NOMO-1 treated with dmso at 0.1 percent for 144 hours (cell line): Measurements from ENCODE around the gene PHF21A.

ENCODE experiments used
- DNase-seq: peaks from one replicate; lab custom pipeline; 2025; ENCODE audit not compliant: unreplicated experiment; lab: John Stamatoyannopoulos, UW

The PHF21A gene

DNA sequence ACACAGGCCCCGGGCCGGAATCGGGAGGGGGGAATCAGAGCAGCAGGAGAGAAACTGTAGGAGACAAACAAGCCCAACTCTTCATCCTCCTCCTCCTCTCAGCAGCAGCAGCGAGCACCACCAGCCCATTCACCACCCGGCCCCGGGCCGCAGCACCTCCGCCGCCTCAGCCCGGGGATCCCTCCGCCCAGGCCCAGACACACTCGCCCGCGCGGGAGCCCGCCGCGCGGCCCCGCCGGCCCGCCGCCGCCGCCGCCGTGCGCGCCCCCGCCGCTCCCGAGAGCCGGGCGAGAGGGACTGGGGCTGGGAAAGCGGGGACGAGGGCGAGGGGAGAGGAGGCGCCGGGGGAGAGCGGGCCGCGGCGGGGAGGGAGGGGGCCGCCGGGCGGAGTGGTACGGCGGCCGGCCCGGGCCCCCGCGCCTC, at the start of gene PHF21A:
TSS of gene PHF21A (minus strand) at position 154 of the 423 bp plus-strand sequence. CDS start 37,235 bp downstream, outside the sequence.
- DNase-seq: peak; percentile 82

DNA sequence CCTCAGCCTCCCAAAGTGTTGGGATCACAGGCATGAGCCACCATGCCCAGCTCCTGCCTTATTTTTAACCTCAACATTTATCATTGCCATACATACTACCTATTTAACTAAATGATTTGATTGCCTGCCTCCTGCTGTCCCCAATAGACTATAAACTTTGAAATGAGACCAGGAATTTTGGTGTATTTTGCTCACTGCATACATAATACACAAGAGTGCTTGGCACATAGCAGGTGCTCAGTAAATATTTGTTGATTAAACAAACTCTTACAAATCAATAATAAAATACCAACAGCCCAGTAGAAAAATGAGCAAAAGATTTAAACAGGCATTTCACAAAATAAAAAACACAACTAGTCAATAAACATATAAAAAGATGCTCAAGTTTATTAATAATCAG, 49.5 kb upstream of the PHF21A start:
- DNase-seq: no peak

DNA sequence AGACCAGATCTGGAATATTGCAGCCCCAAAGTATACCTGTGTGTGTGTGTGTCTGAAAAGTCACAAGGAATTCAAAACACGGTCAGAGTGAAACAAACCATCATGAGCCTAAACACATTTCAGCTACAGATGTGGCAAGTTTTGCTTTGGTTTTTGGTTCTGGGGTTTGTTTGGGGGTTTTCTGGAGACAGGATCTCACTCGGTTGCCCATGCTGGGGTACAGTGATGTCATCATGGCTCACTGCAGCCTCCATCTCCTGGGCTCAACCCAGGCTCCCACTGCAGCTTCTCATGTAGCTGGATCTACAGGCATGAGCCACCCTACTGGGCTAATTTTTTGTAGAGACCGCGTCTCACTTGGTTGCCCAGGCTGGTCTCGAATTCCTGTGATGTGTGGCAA, 41.4 kb upstream of the PHF21A start:
- DNase-seq: no peak

DNA sequence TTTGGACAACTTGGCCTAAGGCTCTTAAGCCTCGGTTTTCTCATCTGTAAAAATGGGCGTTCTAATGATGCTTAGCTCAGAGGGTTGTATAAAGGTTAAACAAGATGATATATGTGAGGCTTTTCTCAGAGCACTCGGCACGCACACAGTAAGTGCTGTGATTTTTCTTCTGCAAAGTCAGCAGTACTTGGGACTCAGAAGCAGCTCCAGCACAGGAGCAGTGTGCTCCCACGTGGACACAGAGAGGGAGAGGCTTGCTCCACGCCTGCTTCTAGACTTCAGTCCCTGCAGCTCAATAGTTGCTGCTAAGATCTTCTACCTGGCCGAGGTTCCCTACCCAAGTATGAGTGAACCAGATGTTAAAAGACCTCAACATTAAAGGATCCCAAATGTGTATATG, 39.9 kb upstream of the PHF21A start:
- DNase-seq: no peak

DNA sequence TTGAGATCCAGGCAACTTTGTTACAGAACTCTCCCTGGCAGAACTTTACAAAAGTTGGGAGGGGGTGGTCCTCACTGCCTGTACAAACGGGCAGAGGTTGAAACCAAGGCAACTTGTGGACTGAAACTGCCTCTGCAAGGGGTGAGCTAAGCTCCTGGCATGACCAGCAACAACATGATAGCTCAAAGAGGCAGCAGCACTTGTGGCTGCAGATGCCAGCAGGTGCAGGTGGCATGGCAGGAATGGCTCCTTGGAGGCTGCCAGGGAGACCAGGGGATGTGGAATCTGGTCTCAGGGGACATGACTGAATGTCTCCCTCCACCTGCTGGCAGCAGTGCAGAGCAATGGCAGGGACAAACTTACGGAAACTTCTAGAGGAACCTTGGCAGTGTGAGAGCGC, 38.8 kb upstream of the PHF21A start:
- no peak for DNase-seq

DNA sequence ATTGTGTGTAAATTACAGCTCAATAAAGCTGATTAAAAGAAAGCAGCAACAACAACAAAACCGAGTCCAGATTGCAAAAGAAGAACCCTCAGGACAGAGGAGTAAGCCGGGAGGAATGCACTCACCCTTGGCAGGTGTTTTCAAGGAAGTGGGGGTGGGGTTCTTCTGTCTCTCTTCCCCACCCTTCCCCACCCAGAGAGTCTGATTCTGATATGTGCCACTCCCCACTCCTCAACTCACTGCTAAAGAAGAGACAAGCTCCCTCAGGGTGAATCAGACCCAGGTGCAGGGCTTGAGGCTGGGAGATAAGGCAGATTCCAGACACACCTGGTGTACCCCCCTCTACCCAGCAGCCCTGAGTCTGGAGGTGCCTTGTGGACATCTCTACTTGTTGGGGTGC, 38.4 kb upstream of the PHF21A start:
- no peak for DNase-seq

DNA sequence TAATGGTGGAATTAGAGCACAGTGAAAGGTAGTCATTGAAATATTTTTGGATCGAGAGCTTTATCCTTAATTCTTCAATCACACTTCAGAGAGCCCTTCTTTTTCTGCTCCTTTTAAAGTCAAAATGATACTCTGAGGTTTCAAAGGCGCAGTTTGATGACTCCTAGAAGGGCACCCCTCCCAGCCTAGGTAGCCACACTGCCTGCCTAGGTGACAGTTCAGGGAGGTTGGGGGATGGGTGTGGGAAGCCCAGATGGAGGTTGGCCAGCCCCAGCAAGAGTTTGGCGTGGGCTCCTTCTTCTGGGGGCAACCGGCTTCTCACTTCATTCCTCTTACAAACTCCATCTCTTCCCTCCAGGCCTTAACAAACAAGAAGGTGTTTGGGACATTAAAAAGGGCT, 28.6 kb upstream of the PHF21A start:
- no peak for DNase-seq

DNA sequence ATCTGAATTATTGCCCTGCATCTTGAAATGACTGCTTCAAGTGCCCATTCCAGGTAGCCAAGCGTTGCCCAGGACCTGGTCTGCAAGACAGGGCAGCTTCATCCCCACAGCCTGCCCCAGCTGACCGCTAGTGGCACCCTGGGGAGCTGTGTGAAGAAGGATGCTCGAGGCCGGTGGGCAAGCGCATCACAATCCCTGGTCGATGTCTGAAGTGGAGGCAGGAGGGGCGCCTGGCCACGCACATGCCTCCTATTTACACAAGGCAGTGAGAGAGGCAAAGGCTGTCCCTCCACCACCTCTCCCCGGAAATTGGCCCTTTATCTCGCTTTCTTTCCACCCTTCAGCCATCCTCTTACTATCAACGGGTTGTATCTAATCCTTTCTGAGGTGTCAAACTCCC, 28.1 kb upstream of the PHF21A start:
- DNase-seq: no peak

DNA sequence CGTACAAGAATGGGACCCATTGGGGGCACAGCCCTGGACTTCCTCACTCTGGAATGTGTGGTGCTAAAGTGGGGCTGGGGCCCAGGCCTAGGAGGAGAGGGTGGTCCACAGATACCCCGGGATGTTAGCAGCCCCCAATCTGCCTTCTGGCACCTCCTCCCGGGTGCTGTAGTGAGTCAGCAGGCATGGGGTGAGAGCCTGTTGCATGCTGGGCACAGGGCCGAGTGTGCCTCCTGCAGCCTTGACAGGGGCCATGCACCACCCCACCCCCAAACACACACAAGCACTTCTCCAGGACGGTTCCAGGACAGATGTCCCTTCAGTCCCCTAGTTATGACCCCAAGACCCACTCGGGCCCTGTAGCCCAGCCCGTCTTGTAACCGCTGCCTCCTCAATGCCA, 23.5 kb upstream of the PHF21A start:
- DNase-seq: no peak

DNA sequence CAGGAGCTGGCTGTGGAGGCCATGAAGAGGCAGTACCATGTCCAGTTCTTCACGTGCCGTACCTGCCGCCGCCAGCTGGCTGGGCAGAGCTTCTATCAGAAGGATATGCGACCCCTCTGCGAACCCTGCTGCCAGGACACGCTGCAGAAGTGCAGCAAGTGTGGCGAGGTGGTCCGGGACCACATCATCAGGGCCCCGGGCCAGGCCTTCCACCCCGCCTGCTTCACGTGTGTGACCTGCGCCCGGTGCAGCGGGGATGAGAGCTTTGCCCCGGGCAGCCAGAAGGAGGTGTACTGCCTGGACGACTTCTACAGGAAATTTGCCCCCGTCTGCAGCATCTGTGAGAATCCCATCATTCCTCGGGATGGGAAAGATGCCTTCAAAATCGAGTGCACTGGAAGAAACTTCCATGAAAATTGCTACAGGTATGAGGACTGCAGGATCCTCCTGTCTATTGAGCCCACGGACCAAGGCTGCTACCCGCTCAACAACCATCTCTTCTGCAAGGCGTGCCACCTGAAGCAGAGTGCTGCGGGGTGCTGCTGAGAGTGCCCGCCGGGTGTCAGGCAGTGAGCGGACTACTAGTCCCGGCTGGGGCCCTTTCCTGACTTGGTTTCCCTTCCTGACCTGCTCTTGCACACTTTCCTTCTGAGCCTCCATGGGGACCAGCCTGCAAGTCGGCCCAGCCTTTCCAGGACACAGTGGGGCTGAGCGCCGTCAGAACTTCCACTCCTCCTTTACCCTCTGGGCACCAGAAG, 22.0 kb upstream of the PHF21A start:
- DNase-seq: no peak

DNA sequence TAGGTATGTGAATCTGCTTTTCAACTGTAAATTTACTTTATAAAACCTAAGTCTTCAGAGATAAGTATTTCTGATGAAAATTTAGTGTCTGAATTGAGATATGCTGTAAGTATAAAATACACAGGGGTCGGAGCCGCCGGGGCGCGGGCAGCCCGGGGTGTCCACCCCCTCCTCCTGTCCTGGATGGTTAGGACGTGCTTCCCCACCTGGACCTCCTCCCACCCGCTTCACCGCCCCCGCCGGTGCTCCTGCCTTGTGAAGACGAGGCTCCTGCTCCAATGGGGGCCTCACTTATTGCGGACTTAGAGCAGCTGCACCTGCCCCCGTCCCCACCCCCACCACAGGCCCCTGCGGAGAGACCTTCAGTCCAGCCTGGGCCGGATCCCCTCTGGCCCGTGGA, 21.3 kb upstream of the PHF21A start:
- DNase-seq: no peak

DNA sequence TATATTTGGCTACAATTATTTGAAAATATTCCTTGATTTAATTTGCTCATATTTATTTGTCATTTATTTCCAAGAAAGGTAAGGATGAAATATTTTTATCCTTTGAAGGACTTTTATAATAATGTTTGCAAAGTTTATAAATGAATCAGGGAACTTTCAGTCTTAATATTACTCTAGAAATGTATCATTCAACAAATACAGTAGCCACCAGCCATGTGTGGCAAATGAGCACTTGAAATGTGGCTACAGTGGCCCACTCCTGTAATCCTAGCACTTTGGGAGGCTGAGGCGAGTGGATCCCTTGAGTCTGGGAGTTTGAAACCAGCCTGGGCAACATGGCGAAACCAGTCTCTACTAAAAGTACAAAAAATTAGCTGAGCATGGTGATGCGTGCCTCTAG, 20.3 kb upstream of the PHF21A start:
- DNase-seq: no peak

DNA sequence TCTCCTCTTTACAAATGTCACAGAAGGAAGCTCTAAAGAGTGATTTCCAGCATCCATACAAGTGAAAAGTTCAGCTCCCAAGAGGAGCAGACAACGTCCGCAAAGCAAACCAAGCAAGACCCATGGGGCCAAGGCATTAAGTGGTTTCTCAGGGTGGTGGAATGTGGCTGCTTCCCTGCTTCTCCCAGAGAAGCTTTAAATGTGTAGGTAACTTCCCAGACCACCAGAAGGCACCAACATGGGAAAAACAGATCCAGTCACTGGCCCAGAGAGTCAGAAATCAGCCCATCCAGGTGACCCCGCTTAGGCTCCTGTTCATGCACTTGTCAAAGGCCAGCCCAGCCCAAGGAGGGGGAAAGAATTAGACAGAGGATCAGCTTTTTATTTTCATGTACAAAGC, 13.3 kb upstream of the PHF21A start:
- DNase-seq: no peak

DNA sequence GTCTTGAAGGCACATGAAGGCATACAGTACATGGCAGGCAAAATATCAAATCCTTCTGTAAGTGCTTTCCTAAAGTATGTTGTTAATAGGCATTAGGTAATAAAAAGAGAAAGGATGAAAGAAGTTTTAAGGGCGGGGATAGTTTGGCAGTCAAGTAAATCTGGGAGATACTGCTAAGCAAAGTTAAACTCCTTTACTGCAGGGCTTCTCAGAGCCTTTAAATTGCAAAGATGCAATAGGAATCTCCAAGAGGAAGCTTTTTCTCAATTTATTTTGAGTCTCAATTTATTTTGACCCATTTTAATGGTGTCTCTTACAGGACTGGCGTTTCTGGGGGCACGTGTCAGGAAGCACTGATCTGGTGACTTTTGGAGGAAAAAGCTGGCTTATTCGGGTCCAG, 12.8 kb upstream of the PHF21A start:
- DNase-seq: no peak

DNA sequence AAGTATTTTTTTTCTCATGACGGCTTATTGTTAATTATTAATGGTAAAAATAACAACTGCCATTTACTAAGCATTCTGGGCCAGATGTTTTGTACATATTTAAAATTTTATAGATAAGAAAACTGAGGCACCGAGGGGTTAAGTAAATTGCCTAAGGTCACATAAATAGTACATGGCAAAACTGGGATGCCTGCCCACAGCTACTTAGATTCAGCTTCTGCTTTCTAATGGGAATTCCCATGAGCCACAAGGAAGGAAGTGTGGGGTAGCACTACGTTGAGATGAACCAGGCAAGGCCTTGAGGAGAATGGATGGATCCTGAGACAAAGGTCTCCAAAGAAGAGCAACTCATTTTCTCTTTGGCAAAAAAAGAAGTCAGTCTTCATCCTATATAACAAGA, 11.9 kb upstream of the PHF21A start:
- DNase-seq: no peak

DNA sequence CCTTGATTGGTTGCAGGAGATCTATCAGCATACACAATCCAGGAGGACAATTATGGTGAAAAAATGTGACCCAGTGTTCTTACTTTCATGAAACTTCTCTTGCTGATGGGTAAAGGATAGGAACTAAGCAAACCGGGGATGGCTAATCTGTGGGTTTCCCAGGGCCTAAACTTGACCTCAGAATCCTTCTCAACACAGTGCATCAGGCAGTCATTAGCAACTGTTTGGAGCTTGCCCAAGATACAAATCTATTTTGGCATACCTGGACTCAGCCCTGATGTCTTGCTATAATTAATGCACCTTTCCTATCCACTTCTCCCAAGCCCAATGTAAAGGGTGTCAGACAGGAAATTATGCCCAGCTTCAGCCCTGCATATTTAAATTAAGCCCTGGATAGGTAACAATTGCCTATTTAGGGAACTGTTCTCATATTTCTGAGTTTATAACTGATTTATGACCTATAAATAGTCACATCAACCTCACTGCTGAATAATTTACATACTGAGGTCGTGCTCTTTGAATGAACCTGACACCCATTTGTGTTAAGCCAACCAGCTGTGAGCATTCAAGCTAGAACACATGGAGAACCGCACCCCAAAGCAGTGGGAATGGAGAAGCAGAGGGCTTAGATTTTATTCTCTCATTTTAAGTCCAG, 9.2 kb upstream of the PHF21A start:
- DNase-seq: no peak

DNA sequence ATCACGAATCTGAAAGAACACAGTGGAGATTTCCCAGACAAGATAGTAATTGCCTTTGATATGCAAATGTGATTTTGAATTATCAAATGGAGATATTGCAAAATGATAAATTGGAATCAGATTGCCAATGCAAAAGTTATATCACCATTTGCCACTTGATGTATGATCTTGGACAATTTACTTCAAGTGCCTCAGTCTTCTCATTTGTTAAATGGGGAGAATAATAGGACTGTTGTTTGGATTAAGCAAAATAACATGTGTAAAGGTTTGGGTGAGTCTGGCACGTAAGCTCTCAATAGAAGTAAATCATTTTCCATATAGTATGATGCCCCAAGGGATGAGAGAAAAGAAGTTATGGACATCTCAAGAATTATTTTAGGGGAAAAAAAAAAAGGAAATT, 7.9 kb upstream of the PHF21A start:
- DNase-seq: no peak

DNA sequence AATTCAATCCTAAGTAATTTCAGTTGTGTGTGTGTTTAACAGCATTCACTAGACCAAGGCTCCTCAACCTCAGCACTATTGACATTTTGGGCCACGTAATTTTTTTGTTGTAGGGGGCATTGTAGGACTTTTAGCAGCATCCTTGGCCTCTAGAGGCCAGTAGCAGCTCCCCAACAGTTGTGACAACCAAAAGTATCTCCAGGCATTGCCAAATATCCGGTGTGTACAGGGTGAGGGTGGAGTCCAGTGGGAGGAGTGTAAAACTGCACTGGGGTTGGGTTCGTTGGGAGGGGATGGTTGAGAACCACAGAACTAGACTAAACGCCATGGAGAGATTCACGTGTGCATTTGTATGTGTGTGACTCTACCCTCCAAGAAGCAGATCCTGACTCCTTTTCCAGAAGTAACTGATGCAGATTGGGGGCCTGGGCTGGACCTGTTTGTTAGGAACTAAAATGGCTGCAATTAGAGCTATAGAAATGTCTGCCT, 5.9 kb upstream of the PHF21A start:
- DNase-seq: peak; percentile 95

DNA sequence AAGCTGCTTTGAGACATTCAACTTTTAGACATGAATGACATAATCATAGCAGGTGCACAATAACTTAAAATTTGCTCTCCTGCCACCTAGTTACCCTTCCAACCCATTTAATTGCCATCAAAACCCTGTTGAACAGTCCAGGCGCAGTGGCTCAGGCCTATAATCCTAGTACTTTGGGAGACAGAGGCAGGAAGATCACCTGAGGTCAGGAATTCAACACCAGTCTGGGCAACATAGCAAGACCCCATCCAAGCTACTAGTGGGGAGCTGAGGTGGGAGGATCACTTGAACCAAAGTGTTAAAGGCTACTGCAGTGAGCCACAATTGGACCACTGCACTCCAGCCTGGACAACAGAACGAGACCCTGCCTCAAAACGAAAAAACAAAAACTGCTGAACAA, 4.0 kb upstream of the PHF21A start:
- DNase-seq: no peak

DNA sequence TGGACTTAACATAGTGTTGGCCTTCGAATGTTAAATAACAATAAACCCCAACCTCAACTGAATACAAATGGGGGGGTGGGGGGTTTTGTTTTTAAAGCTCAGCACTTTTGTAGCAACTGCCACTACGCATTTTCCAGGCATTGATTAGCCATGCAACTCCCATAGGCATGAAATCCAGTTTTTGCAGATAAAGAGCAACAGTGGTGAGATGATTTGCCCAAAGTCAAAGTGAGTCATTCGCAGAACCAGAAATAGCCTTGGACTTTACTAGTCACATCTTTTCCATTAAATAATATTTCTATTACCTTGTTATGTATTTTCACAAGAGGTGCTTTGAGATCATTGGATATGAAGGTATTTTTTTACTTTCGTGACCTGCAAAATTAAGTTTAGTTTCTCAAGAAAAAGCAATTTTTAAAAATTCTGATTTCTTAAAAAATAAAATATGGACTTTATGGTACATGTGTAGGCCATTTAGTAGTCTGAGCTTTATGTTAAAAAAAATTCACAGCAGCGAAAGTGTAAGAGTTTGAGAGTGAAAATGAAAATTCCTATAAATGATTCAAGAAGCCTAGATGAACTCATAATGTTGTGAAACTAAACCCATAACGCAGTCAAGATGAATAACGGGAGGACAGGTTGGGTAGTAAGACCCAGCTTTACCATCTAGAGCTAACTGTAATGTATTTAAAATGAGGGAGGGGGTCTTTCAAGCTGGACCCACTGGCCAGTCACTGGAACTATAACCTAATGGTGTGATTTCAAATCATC, 1.9 kb upstream of the PHF21A start:
- DNase-seq: no peak

DNA sequence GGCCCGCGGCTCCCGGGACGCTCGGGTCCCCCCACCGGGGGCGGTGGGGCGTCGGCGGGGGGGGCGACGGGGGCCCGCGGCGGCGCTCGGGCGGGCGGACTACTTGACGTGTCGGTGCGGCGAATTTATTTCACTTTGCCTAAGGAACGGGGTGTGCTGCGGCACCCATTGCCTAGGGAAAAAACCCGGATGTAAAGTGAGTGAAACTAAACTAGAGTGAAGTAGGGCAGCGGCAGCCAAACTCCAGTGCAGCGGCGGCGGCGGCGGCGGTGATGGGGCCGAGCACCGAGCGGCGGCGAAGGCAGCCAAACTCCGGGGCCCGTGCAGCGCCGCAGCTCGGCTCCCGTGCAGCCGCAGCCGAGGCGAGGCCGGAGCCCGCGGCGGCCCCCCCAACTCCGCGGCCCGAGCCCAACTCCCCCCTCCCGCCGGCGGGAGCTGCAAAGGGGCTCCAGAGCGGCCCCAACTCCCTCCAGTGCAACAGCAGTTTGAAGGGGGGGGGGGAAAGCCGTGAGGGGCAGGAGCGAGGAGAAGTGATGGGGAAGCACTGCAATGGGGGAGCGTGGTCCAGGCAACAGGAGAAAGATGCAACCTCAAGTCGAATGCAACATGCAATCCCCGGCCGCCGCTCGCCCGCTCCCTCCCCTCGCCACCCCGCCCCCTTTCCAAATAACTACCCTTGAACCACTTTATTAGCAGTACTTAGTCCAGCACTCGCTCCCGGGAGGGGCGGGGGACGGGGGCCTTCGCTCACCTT, 647 bp upstream of the PHF21A start:
- peak; percentile 67 for DNase-seq
